ENCODE measurements around the gene GNA12.

DNA sequence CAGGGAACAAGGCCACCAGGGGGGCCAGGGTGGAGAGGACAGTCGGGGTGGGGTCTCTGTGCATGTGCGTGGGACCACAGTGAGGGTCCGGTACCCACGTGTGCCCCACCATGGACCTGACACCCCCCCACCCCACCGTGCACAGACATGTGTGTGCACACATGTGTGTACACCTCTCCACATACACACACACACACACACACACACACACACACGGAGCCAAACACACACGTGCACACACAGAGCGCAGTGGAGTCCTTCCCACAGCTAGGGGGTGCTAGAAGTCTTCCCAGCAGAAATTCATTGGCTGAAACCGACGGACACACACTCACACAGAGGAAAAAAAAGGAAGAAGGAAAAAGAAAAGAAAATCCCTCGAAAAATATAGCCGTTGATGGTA lies 42.8 kb upstream of the GNA12 start:
- TF ChIP-seq POLR2A (IDR thresholded peaks at IDR 0.05) (no peak), CTCF (IDR thresholded peaks at IDR 0.05 in 4 of 5, conservative IDR thresholded peaks at IDR 0.05 in 1 of 5) (peak in 2 of 5 experiments; percentile 23 to 45)
